T-cell (primary cell): ENCODE data around the gene LRP1. TPM values are rescaled to one million over a fixed set of nuclear protein-coding genes. Genes with fewer than 3 reads are reported as not detected.

Source experiments
- ATAC-seq, 4 experiments: fragments of 200-7000 bp in 3 of 4; fragments of 150-1000 bp in 1 of 4; cut with Tn5 transposase; replicated peaks in 1 of 4; 1 replicate in 3 of 4; 2 replicates in 1 of 4; pipeline ENCODE4 v1.10.0; 2021; ENCODE audit warnings: moderate library complexity in 3 of 4, mild to moderate bottlenecking in 2 of 4, moderate number of reproducible peaks in 1 of 4
- CTCF ChIA-PET, 2 donors: fragments of 300-600 bp; sonication (Branson Sonifier 250); formaldehyde crosslinking; loops; one replicate each; lab custom pipeline; 2022; ENCODE audit warnings: antibody characterized with exemption in 2 of 2; lab: Charles Lee
- POLR2A ChIA-PET, 2 donors: fragments of 300-600 bp; sonication (Branson Sonifier 250); formaldehyde crosslinking; loops; one replicate each; lab custom pipeline; 2022; ENCODE audit warnings: antibody characterized with exemption in 2 of 2; lab: Charles Lee
- DNase-seq, 35 experiments: peaks; one replicate each; pipeline versions ENCODE4 v3.0.0 to v3.0.0-alpha.2; 2013 to 2023
- H3K27ac ChIP-seq: one replicate; pipeline ENCODE4 v1.5.1; 2013; ENCODE audit warnings: low read length
- H3K27me3 ChIP-seq, 2 experiments: replicated peaks in 1 of 2; 1 replicate in 1 of 2; 2 replicates in 1 of 2; pipeline versions ENCODE4 v1.6.1 to v1.7.0; 2013; ENCODE audit warnings: low read length in 1 of 2, mixed read lengths in 1 of 2; ENCODE audit not compliant: control insufficient read depth in 2 of 2, insufficient read depth in 2 of 2; ENCODE audit errors: extremely low read depth in 1 of 2
- H3K36me3 ChIP-seq, 2 donors: 1 replicate in 1 of 2; 2 replicates in 1 of 2; pipeline versions ENCODE4 v1.6.1 to v1.7.0; 2013; ENCODE audit warnings: low read length in 1 of 2; ENCODE audit not compliant: control insufficient read depth in 2 of 2, insufficient read depth in 1 of 2; ENCODE audit errors: extremely low read depth in 1 of 2
- H3K4me1 ChIP-seq, 2 experiments: 1 replicate in 1 of 2; 2 replicates in 1 of 2; pipeline versions ENCODE4 v1.6.1 to v1.7.0; 2013; ENCODE audit warnings: low read length in 2 of 2, mixed read lengths in 1 of 2; ENCODE audit not compliant: insufficient read depth in 2 of 2, control insufficient read depth in 1 of 2; ENCODE audit errors: extremely low read depth in 1 of 2
- H3K4me3 ChIP-seq, 2 donors: 1 replicate in 1 of 2; 2 replicates in 1 of 2; pipeline versions ENCODE4 v1.5.1 to v1.7.0; 2013; ENCODE audit warnings: mild to moderate bottlenecking in 2 of 2, low read length in 1 of 2, moderate library complexity in 1 of 2; ENCODE audit not compliant: control insufficient read depth in 1 of 2; ENCODE audit errors: extremely low read depth in 1 of 2
- H3K9me3 ChIP-seq: 2 replicates; pipeline ENCODE4 v1.7.0; 2013
- H3K27ac Mint-ChIP-seq, 2 donors: one replicate each; pipeline ENCODE4 v1.8.0; 2020 to 2021; ENCODE audit warnings: mild to moderate bottlenecking in 2 of 2, mixed read lengths in 2 of 2
- H3K27me3 Mint-ChIP-seq, 2 donors: one replicate each; pipeline ENCODE4 v1.8.0; 2021 to 2022; ENCODE audit warnings: mixed read lengths in 2 of 2
- H3K36me3 Mint-ChIP-seq: one replicate; pipeline ENCODE4 v1.8.0; 2021; ENCODE audit warnings: mixed read lengths
- H3K4me1 Mint-ChIP-seq, 3 donors: one replicate each; pipeline ENCODE4 v1.8.0; 2020 to 2022; ENCODE audit warnings: mixed read lengths in 3 of 3, mild to moderate bottlenecking in 1 of 3
- H3K4me3 Mint-ChIP-seq, 3 donors: one replicate each; pipeline ENCODE4 v1.8.0; 2020 to 2022; ENCODE audit warnings: mild to moderate bottlenecking in 3 of 3, mixed read lengths in 3 of 3, moderate library complexity in 3 of 3
- H3K9me3 Mint-ChIP-seq, 3 donors: one replicate each; pipeline ENCODE4 v1.8.0; 2020 to 2022; ENCODE audit warnings: mixed read lengths in 3 of 3
- WGBS: methylation state at CpG from one replicate; pipeline ENCODE4 v1.1.5; 2013; ENCODE audit warnings: missing lambda C conversion rate; ENCODE audit not compliant: insufficient coverage; 5-methylcytosine and 5-hydroxymethylcytosine counted together
- total RNA-seq, 35 experiments: library from RNA in 6 of 35; stranded (reverse) in 6 of 35; fragments of 120-200 nt in 1 of 35; gene quantifications; one replicate each; pipeline versions ENCODE4 v1.2.1 to v1.2.4 and lab custom pipeline; 2013 to 2026

The LRP1 gene
- total RNA-seq, 5 donors from 2014 or later (not counting 1 experiment from before 2014, with no cell fraction given): 5.9 to 8.1 (median 7.7) TPM

DNA sequence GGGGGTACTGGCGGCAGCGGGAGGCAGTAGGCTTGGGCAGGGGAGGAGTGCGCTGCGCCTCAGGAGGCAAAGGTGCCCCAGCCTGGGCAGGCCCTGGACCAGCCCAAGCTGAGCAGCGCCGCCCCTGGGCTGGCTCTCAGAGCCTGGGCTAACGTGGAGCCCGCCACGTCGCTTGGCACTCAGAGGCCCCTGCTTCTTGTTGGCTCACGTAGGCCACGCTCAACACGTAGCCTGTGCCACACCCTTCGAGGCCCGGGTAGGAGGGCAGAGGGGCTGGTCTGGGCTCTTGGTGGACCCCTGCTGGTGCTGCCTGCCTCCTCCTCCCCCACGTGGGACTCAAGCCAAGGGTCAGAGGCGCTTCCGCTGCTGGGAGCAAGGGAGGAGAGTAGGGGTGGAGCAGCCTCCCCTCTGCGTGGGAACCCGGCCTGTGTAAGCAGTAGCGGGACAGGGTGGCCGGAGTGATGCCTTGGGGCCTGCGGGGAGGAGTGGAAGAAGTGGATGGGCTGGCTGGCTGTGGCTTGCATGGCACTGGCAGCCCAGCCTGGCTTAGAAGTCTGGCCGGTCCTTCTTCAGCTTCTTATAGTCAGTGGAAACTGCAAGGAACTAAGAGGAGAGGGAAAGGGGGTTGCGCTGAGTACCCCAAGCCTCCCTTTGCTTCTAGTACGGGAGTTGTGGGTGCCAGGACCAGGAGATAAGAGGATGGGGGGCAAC lies 106.9 kb downstream of the LRP1 start:
- Mint-ChIP-seq H3K9me3 (no peaks in the 10 kb centered on the region), H3K27ac (no peak overlapping the region), H3K4me1 (peaks cover 41 to 72% (median 54%) of the 10 kb centered on the region in 3 donors), H3K4me3 (no peak overlapping the region), H3K36me3 (peaks cover 36% of the 10 kb centered on the region), H3K27me3 (peaks cover 27 to 28% of the 10 kb centered on the region in 2 donors)
- POLR2A ChIA-PET: no interaction called here
- H3K36me3 ChIP-seq: peaks cover 17 to 36% of the 10 kb centered on the region in 2 donors
- no peak for DNase-seq
- H3K4me3 ChIP-seq: no peak overlapping the region
- WGBS: 96% methylated on average over 18 of the region's 26 CpGs
- H3K27me3 ChIP-seq: peaks cover 10 to 65% of the 10 kb centered on the region in 2 experiments
- H3K27ac ChIP-seq: peak overlapping the region; percentile 18
- CTCF ChIA-PET: interaction anchor here in 1 of 2 donors (0.6 kb wide), 1 partner anchor 32 kb away, joined by 4 read pairs; no protein-coding TSS in a partner anchor
- H3K9me3 ChIP-seq: no peaks in the 10 kb centered on the region
- peaks cover 28 to 77% of the 10 kb centered on the region in 2 experiments for H3K4me1 ChIP-seq
- no peak for ATAC-seq

DNA sequence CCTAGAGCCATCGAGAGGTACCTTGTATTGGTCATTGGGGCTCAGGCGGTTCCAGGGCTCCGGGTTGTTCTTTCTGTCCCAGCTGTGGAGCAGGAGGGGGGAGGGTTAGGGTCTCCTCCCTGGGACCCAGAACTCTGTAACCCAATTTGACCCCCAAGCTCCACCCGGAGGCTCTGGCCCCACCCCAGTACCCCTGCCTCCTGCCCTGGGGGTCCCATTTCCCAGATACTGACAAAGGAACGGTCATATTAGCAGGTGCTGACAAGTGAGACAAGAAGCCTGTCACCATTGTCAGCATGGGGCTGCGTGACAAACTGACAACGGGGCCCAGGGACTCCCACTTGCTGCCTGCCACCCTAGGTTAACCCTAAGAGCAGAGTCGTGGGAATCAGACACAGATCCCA lies 107.4 kb downstream of the LRP1 start:
- ChIA-PET POLR2A (no interaction called here), CTCF (no interaction called here)
- 51% methylated on average over 4 of the region's 8 CpGs for WGBS
- DNase-seq (no peak), ATAC-seq (no peak)
- peaks cover 32 to 34% of the 10 kb centered on the region in 2 donors for H3K27me3 Mint-ChIP-seq
- H3K9me3 Mint-ChIP-seq: no peaks in the 10 kb centered on the region
- H3K4me1 Mint-ChIP-seq: peaks cover 41 to 72% (median 54%) of the 10 kb centered on the region in 3 donors
- peaks cover 26 to 77% of the 10 kb centered on the region in 2 experiments for H3K4me1 ChIP-seq
- H3K4me3 Mint-ChIP-seq: peak overlapping the region in 1 of 3 donors; percentile 31
- H3K4me3 ChIP-seq: no peak overlapping the region
- H3K9me3 ChIP-seq: no peaks in the 10 kb centered on the region
- H3K27ac ChIP-seq: no peak overlapping the region
- H3K36me3 Mint-ChIP-seq: peaks cover 36% of the 10 kb centered on the region
- H3K27ac Mint-ChIP-seq: no peak overlapping the region
- peaks cover 17 to 36% of the 10 kb centered on the region in 2 donors for H3K36me3 ChIP-seq
- H3K27me3 ChIP-seq: peaks cover 11 to 71% of the 10 kb centered on the region in 2 experiments

DNA sequence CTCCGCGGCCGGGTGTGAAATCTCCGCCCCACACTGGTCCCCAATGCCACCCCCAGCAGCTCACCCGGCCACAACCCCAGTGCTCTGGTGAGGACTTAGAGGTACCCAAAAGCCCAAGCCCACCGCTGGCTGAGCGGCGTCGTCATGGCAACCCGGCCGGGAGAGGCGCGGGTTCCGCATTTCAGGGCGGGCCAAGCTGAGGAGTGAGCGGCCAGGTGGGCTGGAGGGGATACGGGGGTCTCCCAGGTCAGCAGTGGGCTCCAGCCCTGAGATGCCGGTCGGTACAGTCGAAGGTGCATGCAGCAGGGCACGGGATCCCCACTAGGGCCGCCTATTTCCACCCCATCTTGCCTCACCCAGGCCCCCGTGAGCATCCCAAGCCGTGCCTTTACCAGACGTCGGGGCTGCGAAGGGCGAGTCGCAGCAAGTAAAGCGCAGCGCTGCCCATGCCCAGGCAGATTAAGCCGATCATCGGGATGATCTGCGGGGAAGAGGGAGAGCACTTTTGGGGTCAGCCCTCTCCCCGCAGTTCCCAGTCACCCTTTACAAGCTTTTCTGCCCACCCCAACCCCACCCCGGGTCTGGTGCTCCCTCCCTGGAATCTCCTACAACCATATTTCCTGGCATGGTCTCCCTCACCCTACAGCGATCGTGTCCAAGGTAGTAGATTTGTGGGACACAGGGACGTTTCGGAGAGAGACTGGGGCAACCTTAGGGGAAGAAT lies 108.1 kb downstream of the LRP1 start:
- Histone ChIP-seq H3K36me3 (peaks cover 17 to 31% of the 10 kb centered on the region in 2 donors), H3K27ac (no peak overlapping the region), H3K4me3 (no peak overlapping the region), H3K9me3 (no peaks in the 10 kb centered on the region), H3K27me3 (peaks cover 12 to 77% of the 10 kb centered on the region in 2 experiments), H3K4me1 (peaks cover 30 to 77% of the 10 kb centered on the region in 2 experiments)
- H3K9me3 Mint-ChIP-seq: no peaks in the 10 kb centered on the region
- peaks cover 36 to 39% of the 10 kb centered on the region in 2 donors for H3K27me3 Mint-ChIP-seq
- POLR2A ChIA-PET: no interaction called here
- CTCF ChIA-PET: interaction anchor here (1.9 to 3.3 kb wide), 4 partner anchors 7 to 22 kb away, joined by 6 to 39 read pairs (median 15); partner anchors contain the start of gene SHMT2 (in 1 of the 2)
- DNase-seq: no peak
- H3K36me3 Mint-ChIP-seq: peaks cover 36% of the 10 kb centered on the region
- no peak for ATAC-seq
- 23% methylated on average over 15 of the region's 40 CpGs for whole genome bisulfite sequencing
- H3K27ac Mint-ChIP-seq: no peak overlapping the region
- peak overlapping the region in 1 of 3 donors; percentile 95 for H3K4me3 Mint-ChIP-seq
- H3K4me1 Mint-ChIP-seq: peaks cover 45 to 72% (median 58%) of the 10 kb centered on the region in 3 donors

DNA sequence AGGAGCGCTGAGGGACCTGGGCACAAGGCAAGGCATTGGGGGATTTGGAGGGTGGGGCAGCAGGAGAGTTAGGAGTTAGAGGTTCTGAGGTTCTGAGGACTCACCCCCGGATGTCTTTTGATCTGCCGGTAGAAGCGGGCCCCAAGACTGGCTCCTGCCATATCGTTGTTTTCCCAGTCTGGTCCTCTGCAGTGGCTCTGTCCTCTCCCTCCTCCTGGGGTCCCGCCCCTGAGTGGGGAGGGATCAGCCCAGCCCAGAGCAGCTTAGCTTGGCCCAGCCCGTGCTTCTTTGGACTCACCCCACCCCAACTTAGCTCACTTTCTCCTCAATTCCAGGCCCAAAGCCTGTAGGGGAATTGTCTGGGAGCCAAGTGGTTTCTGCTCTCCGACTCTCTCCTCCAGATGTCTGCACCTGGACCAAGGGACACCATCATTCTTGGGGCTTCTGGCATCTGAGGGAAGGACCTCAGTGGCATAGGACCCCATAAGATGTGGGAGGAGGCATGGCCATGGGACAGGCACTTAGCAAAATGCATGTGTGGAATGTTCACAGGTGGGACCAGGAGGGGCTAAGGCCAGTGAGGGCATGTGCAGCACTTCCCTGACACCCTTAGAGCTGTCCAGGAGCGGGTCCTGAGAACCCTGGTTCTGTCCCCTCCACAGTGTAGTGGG lies 108.8 kb downstream of the LRP1 start:
- Histone ChIP-seq H3K36me3 (peaks cover 17 to 24% of the 10 kb centered on the region in 2 donors), H3K27ac (no peak overlapping the region), H3K4me1 (peaks cover 34 to 80% of the 10 kb centered on the region in 2 experiments), H3K27me3 (peaks cover 12 to 83% of the 10 kb centered on the region in 2 experiments), H3K4me3 (no peak overlapping the region), H3K9me3 (no peaks in the 10 kb centered on the region)
- Mint-ChIP-seq H3K27ac (no peak overlapping the region), H3K9me3 (no peaks in the 10 kb centered on the region), H3K36me3 (peaks cover 30% of the 10 kb centered on the region), H3K4me1 (peaks cover 52 to 74% (median 65%) of the 10 kb centered on the region in 3 donors), H3K27me3 (peaks cover 36 to 46% of the 10 kb centered on the region in 2 donors), H3K4me3 (peak overlapping the region in 2 of 3 donors; percentile 37 to 95)
- no peak for ATAC-seq
- 22% methylated on average over 4 of the region's 9 CpGs for WGBS
- peak in 1 of 35 experiments; percentile 18 for DNase-seq
- ChIA-PET CTCF (interaction anchor here (0.6 to 3.3 kb wide), 5 partner anchors 8 to 491 kb away, joined by 3 to 39 read pairs (median 9); partner anchors contain the start of gene SHMT2 (in 1 of the 2)), POLR2A (no interaction called here)

GRCh38 chr12:57237596-57237931 lies 109.3 kb downstream of the LRP1 start:
- Mint-ChIP-seq H3K9me3 (no peaks in the 10 kb centered on the region), H3K4me1 (peaks cover 55 to 77% (median 71%) of the 10 kb centered on the region in 3 donors), H3K36me3 (peaks cover 25% of the 10 kb centered on the region), H3K27me3 (peaks cover 36 to 51% of the 10 kb centered on the region in 2 donors), H3K4me3 (peak overlapping the region; percentile 59 to 95 (median 74)), H3K27ac (peak overlapping the region in 1 of 2 donors; percentile 73)
- ChIA-PET POLR2A (interaction anchor here in 1 of 2 donors (0.6 kb wide), 1 partner anchor 44 kb away, joined by 3 read pairs; no protein-coding TSS in a partner anchor), CTCF (interaction anchor here (0.6 to 3.3 kb wide), 7 partner anchors 8 to 491 kb away, joined by 3 to 39 read pairs (median 7); partner anchors contain the start of gene SHMT2 (in 2 of the 2))
- H3K4me3 ChIP-seq: peak overlapping the region in 1 of 2 donors; percentile 73
- no peak for DNase-seq
- H3K36me3 ChIP-seq: peaks cover 17 to 19% of the 10 kb centered on the region in 2 donors
- 83% methylated on average over 1 of the region's 5 CpGs for WGBS
- H3K9me3 ChIP-seq: no peaks in the 10 kb centered on the region
- no peak for ATAC-seq
- peaks cover 37 to 86% of the 10 kb centered on the region in 2 experiments for H3K4me1 ChIP-seq
- H3K27ac ChIP-seq: no peak overlapping the region
- peaks cover 12 to 83% of the 10 kb centered on the region in 2 experiments for H3K27me3 ChIP-seq
